ENCODE measurements around the gene CPXM2.
"Not testable (repeated sequence)": the region's sequence is repeated elsewhere in the genome, so short reads cannot be mapped to it uniquely, and the experiment has no call there.

Gene CPXM2

DNA sequence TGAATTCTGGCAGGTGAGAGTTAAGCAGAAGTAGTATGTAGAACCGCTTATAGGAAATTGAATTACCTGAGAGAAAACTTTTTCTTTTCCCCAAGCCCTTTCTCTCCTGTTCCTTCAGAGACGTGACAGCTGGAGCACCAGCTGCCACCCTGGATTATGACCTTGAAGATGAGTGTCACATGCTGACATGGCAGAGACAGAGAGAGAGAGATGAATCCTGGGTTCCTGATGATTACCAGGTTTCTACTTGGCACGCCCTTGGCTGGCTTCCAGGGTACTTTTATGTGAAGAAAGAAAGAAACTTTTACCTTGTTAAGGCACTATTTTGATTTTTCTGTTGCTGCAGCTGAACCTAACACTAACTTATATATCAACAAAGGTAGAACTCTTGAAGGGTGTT is 125.6 kb downstream of the CPXM2 start:
- no peak for DNase-seq

DNA sequence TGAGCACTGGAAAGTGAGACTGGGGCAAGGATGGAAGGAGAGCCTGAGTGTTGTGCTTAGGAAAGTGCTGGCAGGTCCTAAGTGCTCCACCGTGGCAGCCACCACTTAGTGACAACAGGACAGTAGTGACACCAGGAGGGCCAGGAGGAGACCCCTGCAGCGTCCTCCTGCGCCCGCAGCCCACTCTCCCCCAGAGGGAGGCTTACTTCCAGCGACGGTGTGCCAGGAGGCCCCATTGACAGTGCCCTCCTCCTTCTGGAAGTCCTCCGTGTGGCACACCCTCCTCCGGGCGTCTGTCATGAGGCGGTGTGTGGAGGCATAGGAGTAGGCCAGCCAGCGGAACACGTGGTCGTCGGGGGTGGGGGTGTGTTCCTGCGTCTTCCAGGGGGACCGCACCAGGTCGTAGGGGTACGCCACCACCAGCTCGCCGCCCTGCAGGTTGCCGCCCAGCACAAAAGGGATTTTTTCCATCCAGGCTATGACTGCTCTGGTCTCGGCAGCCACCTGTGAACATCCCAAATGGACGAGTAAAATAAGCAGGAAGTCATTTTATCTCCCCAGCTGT is 129.9 kb downstream of the CPXM2 start:
- DNase-seq: no peak

DNA sequence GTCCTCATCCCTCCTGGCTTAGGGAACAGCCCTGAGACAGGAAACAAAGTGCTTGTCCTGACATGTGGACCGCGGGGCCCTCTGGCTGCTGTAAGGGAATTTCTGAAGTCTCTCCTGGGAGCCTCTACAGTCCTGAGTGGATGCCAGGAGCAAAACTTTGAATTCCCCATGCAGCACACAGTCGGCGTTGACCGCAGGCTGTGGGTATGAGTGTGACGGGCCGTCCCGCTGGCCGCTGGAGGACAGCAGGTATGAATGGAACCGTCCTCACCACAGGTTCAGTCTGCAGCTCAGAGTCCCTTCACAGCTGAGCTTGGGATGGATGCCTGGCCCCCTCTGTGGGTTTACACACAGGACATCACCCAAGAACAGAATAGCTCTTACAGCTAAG is 130.6 kb downstream of the CPXM2 start:
- no peak for DNase-seq

DNA sequence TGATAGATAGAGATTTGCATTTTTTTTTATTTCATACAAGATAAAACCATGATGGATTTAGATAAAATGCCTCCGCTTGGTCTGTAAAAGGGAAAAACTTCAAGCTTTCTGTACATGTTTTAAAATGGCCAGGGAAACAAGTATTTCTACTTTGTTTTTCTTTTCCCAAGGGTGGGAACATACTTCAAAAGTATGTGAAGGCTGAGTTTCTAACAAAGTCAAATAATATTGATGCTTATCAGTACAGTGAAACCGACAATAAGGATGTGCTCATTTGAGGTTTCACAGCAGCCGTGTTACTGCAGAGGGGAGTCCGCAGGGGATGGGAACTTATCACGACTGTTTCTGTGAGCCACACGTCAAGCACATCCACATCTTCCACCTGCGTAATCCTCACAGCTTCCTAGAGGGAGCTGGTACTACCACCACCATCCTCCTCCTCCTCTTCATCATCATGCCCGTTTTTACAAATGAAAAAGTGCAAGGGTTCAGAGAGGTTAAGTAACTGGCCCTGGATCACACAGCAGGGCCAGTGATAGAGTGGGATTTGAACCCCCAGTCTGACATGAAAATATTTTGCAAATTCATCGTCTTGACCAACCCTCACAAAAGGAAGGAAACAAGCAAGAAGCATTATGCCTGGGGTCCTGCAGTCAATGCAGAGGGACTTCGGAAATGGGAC is 131.1 kb downstream of the CPXM2 start:
- no peak for DNase-seq

DNA sequence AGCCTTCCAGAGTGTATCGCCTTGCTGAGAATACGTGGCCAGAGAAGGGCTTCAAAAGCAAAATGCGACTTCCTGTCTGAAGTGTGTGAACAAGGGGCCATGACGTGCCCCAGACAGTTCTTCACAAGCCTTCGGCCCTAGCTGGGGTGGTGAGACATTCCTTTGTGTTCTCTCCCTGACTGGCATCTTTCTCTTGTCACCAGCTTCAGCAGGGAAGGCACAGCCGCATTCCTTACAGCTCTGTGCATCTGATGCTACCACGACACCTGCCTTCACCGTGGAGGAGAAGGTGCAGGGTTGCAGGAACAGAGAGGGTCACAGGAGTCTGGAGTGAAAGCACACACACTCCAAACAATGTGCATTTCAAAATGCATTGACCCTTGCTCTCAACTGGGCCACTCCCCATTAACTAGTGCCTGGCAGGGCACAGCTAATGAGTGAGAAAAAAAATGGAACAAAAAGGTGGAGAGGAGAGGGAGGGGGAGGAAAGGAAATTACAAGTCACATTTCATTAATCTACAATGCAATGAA is 132.0 kb downstream of the CPXM2 start:
- DNase-seq: no peak

DNA sequence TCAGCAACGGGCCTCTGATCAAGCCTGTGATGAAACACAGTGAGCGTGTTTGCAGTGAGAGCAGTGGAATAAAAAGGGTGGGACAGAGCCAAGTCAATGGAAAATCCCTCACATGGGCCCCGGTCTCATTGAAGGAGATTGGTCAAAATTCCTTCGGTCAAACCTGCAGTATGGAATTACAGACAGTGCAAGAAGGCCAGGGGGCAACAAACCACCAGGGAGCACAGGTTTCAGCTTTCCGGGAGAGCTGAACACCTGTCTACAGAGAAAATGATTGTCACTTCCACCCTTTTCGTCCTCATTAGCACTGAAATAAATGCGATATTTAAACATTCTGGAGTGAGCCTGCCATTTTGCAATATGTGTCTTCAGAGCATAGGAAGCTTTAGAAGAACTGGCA is 132.6 kb downstream of the CPXM2 start:
- DNase-seq: no peak

DNA sequence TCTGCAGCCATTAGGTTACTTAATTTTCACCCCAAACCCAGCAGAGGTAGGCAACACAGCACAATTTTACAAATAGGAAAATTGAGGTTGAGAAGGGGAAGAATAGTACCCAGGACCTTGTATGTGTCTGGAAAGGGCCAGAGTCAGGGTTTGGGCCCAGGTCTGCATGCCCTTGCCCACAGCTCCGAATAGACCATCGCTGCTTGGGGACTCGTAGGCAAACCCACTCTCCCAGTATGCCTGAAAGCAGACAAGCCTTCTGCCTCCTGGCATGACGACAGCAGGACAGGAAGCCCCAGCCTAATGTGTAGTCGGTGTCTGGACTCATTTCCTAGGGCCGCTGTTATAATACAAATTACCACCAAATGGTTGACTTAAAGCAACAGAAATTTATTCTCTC is 133.8 kb downstream of the CPXM2 start:
- DNase-seq: no peak

DNA sequence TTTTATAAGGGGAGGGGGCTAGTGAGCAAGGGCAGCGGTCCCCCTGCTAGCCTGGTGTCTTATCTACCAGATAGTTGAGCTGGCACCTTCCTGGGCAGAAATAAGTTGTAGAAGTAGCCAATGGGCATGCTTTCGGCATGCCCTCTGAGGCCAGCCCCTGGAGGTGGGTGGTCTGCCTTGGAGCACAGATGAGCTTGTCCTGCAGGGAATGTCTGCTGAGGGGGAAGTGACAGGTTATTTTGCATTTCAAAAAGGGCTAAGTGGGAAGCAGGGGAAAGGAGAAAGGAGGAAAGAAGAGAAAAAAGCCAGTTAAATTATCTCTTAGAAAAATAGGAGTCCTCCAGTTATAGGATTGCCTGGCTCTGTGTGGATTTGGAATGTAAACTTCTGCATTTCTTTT is 136.5 kb downstream of the CPXM2 start:
- DNase-seq: no peak

DNA sequence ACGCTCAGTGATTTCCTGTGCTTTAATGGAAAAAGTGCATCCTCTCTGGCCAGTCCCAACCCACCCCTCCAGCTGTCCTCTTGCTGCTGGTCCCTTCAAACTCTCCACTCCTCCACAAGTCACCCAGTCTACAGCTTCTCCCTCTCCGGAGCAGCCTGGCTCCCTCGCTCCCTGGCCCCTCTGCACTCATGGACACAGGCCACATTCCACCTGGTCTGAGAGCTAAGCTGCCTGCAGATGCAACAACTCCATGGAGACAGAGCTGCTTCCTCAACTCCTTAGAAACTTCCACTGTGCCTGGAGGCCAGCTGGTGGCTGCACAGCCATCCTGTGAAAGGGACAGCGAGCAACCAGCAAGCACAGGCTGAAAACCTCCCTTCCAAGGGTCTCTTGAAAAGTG is 137.5 kb downstream of the CPXM2 start:
- DNase-seq: no peak

DNA sequence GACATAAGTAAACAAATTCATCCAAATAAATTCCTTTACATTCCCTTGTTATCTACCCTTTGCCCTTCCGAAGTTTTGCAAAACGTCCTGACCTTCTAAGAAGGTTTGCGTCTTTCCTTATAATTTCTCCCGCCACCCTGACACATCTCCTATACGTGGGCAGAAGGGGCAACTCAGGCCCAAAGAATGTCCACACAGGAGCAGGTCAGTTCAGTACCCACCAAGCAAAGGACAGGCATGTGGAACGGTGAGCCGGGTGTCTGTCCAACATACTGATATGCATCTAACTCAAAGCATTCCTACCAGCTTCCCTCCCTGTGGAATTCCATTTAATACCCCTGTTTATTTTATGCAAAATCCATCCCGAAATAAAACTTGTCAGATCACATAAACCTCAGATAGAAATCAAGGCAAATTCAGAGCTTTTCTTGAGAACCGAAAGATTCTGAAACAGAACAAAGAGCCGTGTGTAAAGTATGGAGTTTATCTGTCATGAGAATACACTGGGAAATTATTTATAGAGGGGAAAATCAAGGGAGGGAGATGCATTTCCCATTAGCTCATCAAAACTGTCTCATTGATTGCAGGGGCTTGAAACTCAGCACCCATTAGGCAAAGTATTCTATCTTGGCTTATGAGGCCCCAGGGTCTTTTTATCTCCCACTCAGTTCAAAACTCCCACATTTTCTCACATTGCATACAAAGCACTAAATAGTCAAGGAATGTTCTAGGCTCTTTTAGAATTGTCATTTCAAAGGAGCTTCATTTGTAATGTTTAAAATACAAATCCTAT is 140.1 kb downstream of the CPXM2 start:
- DNase-seq: no peak

DNA sequence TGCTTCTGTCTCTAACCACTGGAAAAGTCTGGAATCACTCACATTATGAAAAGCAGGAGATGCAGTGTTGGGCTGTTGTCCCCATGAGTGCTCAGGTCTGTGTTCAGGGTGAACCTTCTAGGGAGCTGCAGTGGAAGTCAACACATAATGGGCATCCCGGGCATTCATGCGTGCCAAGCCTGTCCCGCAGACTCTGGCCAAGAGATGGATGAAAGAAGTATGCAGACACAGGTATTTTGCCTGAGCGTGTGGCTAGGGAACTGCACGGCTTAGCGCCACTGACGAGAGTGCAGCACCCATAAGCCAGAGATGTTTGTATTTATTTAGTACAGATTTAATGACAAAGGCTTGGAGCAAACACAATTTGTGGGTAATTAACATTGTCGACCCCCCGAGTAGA is 140.7 kb downstream of the CPXM2 start:
- DNase-seq: no peak

DNA sequence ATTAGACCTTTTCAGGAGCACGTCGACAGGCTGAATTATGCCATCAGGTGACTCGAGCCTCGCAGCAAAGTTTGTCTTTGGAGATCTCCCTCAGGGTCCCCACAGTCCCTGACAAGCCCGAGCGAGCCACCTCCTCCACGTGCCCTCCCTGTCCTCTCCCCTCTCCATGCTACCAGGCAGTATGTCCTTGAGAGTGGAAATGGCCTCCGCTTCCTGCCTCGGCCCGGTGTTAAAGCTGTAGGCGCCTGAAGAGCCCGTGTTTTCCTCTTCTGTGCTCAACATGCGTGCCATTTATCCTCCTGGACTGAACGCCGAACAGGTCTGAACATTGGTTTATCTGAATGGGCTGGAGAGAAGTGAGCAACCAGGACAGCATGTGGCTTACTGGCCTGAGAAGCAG is 142.9 kb downstream of the CPXM2 start:
- no peak for DNase-seq

DNA sequence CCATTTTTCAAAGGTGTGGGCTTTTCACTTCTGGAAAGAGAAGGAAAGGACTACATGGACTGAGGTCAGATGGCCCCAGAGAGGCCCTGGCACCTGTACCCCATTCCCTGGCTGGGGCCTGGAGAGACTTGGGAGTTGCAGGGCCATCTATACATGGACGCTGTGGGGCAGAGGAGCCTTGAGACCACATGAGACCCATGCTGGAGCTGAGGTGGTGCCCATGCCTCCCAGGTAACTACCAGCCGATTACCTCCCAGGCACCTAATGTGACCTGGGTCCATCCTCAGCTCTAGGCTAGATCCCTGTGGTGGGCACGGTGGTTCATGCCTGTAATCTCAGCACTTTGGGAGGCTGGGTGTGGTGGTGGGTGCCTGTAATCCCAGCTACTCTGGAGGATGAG is 144.2 kb downstream of the CPXM2 start:
- DNase-seq: no peak

DNA sequence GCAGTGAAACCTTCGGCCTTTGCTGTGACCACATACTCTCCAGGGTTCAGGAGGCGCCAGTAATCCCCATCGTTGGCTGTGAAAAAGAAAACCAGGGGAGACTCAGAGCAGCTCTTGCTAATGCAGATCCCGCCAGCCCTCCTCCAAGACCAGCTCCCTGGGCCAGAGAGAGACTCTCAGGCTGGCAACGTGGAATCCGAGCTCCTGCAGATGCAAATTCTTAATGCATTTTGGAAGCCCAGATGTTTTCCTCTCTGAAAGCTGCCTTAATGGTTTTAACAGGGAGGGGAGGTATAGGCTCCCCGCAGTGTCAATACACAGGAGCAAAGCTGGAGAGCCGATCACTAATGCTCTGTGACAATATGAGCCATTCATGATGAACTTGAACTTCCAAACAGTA is 144.7 kb downstream of the CPXM2 start:
- DNase-seq: no peak

DNA sequence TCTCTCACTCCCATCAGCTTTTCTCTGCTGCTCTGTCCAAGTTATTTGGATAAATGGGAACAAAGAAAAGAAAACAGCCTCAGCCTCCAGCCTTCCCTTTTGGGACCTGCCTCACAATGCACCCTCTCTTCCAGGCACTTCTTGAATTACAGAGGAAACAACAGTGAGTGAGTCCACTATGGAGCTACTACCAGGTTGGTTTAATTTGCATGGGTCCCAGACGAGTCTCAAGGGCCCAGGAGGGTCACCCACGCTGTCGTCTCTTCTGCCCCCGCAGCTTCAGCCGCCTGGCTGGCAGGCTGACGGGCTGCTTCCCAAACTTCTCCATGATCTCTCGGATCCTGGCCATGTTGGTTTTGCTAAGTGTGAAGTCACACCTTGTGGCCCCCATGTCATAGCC is 145.1 kb downstream of the CPXM2 start:
- no peak for DNase-seq

DNA sequence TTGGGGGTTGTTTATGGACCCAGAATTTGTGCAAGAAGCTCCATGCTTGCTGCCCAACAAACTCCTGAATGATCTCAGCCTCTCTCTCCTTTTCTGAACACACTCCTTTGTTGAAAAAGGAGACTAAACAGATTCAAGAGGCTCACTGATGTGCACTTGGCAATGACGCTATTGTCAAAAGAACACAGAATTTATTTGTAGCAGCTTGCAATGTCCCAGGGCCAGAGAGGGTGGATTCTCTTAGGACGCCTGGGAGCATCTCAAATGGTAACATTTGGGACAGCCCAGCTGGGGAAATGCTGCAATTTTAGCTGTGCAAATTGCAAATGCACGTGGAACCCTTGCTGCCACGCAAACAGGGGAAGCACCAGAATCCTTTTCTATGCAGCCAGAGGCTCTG is 145.5 kb downstream of the CPXM2 start:
- DNase-seq: no peak

DNA sequence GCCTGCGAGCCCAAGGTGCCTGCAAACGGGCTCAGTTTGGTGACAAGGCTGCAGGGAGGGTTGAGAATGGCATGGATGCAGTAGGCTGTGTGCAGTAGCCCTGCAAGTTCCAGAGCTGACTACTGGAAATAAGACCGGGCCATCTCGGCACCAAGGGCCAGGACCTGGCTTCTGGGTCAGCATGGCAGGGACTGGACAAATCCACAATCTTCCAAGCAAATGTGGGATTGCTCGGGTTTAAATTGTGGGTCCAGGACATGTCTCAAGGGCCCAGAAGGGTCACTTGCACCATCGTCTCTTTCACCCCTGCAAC is 147.4 kb downstream of the CPXM2 start:
- no peak for DNase-seq

DNA sequence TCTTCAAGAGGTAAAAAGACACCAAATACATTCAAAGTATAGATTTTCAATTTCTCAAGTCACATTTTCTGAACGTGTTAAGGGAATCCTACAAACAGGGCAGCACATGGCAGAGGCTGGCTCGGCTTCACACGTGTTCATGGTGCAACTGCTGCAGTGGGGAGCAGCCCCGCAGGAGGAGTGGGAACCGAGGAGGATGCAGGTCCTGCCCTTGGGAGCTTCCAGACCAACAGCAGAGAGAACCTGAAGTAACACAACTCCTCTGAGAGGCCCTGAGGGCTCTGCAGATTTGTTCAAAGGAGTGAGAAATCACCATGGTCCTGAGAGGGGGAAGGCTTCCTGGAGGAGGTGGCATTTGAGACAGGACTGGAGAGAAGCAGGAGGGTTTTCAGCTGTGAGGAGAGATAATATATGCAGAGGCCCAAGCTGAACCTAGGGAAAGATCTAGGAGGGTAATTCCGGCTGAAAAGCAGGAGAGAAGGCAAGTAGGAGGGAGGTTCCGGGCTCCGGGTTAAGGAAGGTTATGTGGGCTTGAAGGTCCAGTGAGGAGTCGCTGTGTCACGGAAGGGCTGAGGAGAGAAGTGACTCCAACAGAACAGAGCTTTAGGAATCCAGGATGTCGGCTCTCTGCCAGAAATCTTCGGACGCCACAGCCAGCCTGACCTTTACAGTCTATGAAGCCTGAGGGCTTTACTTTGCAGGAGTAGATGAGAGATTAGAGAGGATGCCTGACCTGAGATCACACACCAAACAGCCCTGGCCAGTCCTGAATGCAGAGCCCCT is 148.0 kb downstream of the CPXM2 start:
- DNase-seq: no peak

DNA sequence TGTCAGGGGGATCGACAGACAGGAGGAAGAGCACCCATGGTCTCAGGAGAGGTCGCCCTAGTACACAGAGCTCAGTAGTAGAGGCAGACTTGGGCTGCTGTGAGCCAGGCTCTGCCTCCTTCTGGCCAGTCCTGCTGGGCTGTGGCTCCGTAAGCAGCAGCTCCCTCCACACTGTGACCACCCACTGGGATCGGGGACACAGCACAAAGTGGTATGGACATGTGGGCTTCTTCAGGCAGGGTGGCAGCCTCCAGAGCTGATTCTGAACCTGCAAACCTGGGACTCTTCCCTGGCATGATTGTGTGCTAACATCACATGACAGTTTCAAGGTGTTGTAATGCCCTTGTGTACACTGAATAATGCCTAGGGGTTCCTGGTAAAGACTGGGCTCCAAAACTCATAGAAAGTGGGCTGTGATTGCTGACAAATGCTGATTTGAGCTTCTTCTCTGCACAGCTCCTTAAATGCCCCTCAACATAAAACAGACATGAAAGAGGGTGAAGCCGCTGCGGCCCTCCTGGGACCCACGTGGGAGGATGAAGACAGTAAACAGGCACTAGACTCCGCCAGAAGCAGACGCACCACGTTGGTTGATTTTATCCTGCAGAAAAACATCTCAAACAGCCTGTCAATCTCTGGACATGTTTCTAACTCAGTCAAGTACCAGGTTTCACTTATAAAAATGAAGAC is 148.7 kb downstream of the CPXM2 start:
- no peak for DNase-seq

DNA sequence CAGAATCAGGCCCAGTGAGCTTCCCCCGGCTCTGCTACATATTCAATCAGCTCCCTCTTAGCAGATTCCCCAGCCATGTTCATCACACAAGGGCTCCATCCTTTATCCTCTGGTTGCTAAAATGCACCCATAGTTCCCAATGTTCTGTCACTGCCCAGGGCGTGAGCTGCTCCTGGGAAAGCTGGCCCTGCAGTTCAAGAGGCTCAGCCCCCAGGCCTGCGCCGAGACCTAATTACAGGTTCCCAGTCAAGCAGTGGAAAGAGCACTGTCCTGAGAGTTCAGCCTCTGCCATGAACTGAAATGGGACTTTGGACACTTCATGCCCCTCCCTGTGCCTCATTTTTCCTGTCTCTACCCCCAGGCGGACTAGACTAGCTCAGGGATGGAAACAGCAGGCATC is 149.9 kb downstream of the CPXM2 start:
- no peak for DNase-seq

DNA sequence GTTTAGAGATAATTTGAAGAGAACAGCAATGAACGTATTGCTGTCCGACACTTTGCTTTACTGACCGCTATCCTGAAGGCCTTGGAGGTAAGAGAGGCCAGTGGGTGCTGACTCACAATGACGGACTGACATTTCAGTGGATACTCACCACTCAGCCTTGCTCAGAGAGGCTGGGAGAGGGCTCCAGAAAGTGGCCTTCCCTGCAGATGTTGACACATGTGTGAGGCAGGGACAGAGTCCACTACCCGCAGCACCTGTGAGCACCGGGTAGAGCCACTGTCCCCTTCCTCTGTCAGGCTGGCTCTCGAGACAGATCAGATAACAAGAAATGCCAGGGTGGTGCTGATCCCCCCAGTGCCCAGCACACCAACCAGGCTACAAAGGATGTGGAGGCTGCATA is 150.5 kb downstream of the CPXM2 start:
- no peak for DNase-seq

DNA sequence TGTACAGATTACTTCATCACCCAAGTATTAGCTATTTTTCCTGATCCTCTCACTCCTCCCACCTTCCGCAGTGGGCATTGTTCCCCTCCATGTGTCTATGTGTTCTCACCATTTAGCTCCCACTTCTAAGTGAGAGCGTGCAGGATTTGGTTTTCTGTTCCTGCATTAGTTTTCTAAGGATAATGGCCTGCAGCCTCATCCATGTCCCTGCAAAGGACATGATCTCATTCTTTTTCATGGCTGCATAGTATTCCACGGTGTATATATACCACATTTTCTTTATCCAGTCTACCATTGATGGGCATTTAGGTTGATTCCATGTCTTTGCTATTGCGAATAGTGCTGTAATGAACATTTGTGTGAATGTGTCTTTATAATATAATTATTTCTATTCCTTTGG is 154.7 kb downstream of the CPXM2 start:
- DNase-seq: not testable (repeated sequence)

DNA sequence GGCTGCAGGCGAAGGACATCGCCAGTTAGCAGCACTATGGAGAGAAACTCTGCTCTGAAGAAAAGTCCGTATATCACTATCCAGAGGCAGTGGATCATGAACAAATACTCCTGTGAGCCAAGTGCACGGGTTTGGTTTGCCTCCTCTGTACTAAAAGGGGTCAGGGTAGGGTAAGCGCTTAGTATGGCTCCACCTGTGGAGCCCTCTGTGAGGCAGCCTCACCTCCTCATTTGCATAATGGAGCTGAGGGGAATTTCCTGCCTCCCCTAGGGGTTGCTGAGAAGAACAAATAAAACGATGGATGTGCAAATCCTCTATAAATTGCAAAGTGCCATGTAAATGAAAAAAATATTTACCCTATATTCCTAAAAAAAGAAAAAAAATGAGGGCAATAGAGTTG is 162.1 kb downstream of the CPXM2 start:
- DNase-seq: no peak
